Activated CD4-positive, alpha-beta T cell treated with anti-CD3 and anti-CD28 coated beads, Interleukin-2, Interleukin-6, amounts not matched to agents 100 ng/mL and 50 ng/mL, durations not matched to agents 16 hours and 8 hours (primary cell): Measurements from ENCODE around the gene CPSF3.
"Not testable (repeated sequence)": the region's sequence is repeated elsewhere in the genome, so short reads cannot be mapped to it uniquely, and the experiment has no call there.

Experiments
- DNase-seq: peaks from one replicate; pipeline ENCODE4 v3.0.0-alpha.2; 2020

Gene CPSF3

DNA sequence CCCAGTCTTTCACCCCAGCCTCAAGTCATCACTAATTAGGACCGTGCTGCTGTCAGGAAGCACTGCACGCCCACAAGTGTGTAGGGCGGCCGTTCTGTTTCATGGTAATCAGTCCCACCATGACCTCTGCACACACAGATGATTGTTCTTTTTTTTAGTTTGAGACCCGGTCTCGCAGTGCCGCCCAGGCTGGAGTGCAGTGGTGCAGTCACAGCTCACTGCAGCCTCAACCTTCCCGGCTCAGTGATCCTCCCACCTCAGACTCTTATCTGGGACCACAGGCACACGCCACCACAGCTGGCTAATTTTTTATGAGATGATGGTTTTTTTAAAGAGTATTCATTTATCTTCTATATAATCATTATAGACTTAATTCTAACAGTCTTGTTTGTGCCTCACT, 49.1 kb downstream of the CPSF3 start:
- no peak for DNase-seq

DNA sequence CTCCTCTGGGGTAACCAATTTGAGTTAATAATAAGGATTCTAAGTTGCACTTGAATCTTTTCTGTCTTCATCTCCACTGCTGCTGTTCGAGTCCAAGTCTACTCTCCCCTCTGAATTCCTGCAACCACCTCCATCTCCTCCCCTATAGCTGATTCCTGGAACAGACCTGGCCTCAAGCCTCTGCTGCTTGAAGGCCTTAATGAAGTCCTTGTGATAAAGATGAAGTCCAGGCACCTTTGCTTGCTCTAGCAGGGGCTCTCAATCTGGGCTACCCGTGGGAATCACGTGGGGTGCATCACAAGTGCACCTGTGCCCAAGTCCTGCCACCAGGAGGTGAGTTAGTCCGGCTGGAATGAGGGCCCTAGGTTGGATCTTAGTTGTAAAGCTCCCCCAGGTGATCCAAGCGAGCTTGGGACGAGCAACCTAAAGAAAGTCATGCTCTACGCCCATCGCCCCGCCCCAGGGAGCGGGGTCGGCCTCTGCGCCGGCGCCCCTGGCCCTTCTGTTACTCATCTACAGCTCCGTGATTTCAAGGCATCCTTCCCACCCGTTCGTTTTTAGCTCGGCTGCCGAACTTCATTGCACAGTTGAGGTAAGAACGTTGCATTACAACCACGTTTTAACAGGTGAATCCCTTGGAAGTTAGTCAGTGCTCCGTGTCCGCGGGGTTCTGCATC, 50.0 kb downstream of the CPSF3 start:
- no peak for DNase-seq

DNA sequence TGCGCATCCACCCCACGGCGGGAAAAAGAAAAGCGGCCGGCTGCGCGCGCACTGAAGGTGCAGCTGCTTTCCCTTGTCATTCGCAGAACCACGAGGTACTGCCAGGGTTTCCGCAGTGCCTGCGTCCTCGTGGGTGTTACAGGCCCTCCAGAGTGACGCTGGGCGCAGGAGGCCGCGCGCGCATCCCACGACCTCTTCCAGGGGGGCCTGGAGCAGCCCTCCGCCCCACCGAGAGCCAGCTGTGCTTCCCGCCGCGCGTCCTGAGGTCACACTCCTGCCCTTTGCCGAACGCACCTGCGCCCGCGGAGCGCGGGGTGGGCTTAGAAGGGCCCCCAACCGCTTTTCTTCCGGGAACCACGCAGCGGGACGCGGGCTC, 50.5 kb downstream of the CPSF3 start:
- DNase-seq: peak; percentile 64

DNA sequence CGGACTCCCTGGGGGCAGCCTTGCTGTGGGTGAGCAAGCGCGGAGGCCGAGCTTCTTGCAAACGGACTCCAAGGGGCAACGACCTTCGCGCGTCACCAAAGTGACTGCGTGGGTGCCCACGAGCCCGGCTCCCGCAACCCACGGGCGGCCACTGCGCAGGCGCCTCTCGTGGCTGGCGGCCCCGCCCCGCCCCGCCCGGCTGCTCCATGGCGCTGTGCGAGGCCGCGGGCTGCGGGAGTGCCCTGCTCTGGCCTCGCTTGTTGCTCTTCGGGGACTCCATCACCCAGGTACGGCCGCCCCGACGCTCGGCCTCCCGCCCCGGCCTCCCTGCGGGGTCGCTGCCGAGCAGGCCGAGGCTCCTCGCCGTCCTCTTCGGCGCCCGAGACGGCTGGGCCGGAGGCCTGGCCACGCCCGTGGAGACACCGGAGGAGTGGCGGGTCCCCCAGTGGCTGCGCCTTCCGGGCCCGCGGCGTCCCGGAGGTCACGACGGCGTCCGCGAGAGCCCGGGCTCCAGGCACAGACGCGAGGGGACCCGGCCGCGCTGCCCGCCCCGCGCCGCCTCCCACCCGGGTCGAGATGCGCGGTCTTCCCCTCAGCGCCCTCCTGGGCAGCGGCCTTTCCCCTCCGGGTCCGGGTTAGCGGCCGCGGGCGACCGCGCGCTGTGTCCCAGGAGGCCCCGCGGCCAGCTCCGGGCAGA, 51.1 kb downstream of the CPSF3 start, which contains the start of gene IAH1:
TSS of gene IAH1 (plus strand) at position 191 of the 697 bp plus-strand sequence. CDS start at position 207, 16 bp downstream.
- DNase-seq: peak; percentile 73

DNA sequence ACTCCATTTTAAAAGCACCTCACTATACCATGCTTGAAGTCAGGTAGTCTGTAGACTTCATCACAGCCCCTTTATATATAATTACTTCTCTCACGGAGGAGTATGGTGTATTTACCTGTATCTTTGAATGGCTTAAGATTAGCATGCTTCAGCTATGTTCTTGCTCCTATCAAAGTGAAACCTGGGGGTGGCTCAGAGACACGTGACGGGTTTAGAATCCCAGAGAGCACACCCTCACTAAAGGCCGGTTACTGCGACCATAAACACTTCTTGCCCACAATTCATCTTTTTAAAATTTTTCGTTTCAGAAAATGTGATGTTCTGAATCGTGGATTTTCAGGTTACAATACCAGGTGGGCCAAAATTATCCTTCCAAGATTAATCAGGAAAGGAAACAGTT, 54.5 kb downstream of the CPSF3 start:
- DNase-seq: peak; percentile 10

DNA sequence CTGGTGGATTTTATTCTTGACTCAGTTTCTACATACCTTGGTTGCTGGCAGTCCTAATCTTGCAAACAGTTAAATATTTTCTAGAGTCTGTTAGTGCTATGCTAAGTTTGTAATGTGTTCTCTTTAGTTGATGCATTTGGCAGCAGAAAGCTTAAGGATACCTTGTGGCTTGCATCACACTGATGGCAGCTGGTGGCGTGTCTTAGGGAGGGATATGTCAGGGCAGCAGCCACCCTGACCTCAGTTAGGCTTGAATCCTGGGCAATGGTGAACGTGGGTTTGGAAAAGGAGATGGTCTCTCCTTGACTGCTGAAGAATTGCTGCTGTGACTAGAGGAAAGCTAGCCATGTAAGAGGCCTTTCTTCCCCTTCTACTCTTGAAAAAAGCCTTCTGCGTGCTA, 55.1 kb downstream of the CPSF3 start:
- no peak for DNase-seq

DNA sequence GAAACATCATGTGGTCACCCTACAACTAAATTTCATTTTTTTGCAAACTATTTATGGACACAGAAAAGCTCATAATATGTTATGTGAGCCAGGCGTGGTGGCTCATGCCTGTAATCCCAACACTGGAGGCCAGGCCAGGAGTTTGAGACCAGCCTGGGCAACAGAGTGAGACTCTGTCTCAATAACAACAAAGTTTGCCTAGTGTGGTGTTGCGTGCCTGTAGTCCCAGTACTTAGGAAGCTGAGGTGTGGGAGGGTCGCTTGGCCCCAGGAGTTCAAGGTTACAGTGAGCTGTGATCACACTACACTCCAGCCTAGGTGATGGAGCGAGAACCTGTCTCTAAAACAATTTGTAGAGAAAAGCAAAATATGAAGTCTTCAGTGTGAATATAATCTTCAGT, 56.7 kb downstream of the CPSF3 start:
- no peak for DNase-seq

DNA sequence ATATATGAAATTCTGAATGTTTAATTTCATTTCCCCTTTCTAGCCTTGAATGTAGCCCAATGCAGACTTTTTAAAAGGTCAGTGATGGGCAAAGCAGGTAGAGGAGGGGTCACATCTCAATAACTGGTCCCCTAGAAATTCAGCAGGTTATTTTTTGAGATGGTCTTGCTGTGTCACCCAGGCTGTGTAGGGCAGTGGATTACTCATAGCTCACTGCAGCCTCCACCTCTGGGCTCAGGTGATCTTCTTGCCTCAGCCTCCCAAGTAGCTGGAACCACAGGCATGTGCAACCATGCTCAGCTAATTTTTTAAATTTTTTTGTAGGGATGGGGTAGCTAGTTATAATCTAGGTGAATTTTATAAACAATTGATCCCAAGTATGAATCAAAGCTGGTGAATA, 59.7 kb downstream of the CPSF3 start:
- DNase-seq: no peak

DNA sequence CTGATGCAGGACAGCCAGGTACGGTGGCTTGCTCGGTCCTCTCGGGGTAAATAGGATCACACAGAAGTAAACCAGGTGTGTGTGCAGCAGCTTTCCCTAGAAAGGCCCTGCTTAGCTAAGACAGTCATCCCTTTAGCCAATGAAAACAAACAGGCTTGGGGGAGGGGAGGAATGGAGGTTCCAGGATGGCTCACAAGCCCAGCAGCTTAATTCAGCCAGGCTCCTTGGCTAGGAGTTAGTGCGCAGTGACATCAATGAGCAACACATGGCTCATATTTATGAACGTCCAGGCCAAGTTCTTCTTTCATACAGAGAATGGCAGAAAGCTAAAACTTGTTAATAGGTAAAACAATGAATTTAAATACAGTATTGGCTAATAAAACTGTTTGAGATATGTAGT, 61.1 kb downstream of the CPSF3 start:
- no peak for DNase-seq

DNA sequence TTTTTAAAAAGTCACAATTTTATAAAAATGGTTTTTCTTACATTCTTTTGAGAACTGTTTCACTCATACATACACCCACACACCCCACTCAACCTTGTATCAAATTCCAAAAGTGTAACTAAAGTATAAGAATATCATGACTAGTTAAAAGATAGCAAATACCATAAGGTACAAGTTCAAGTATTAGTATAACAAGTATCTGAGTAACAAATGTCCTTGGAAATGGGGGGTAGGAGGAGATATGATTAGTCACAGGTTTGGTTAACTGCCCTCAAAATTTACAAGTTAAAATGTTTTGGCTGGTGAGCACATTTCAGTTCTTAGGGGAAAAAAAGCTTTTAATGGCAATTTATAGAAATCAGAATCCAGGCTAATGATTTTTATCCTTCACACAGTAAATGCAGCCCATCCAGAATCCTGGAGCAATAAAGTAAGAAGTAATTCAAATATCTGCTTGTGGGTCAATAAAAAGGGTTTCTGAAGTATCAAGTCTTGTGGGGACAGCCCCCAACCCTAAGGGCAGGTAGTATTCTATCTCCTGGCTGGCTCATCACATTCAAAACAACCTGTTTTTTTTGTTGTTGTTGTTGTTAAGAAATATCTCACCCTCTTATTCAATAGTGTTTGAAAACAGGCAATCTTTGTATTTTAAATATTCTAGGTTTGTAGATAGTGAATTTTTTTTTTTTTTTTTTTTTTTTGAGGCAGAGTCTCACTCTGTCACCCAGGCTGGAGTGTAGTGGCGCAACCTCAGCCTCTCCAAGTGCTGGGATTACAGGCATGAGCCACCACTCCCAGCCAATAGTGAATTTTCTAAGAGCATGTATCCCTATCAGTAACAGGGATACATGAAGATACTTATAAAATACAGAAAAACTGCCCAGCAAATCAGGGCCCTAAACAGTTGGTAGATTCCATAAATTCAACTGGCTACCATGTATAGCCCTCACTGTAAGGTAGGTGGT, 65.4 kb downstream of the CPSF3 start:
- no peak for DNase-seq

DNA sequence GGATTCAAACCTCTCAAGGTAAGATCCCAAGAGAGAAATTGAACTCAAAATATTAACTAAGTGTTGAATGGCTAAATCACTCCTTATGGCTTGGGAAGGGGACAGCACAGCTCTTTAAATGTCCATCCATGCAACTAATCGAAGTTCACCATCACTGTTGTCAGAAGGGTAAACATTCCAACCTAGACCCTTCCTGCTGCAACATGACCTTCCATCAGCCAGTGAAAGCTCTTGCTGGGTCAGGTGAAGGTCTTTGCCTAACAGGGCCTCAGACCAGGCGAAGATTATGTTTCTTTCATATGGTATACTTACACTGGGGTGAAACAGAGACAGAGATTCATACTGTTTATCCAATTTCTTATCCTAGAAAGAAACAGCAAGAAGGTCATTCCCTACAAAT, 67.3 kb downstream of the CPSF3 start:
- DNase-seq: no peak

DNA sequence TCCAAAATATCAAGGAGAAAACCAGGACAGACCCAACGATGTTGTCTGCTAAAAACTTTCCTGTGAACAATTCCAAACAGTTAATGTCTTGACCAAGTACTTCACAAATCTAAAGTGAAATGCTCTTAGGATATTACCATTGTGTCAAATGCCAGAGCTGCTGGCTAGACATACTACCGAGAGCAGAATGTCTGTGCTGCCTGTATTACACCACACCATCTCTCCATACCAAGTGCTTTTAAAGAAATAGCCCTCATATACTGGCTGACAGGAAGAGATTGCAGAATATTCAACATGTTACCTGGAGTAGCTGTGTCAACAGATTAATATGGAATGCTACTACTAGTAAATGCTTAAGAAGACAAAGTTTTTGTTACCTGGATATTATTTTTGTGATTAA, 69.5 kb downstream of the CPSF3 start:
- DNase-seq: no peak

DNA sequence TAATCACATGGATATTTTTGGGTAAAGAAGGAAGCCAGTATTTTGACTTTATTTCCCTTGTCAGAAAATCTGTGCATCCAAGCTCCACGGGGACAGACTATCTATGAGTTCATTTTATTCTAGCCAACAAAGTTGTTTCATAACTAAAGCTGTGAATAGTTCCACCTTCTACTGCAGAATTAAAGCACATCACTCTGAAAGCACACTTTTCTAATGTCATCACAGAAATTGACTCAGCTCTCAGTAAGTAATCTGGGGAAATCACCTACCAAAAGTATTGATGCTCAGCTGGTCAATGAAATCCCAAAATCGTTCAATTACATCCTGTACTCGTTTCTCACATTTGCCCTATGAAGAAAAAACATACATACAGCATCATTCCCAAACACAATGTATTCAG, 70.0 kb downstream of the CPSF3 start:
- DNase-seq: peak; percentile 14

DNA sequence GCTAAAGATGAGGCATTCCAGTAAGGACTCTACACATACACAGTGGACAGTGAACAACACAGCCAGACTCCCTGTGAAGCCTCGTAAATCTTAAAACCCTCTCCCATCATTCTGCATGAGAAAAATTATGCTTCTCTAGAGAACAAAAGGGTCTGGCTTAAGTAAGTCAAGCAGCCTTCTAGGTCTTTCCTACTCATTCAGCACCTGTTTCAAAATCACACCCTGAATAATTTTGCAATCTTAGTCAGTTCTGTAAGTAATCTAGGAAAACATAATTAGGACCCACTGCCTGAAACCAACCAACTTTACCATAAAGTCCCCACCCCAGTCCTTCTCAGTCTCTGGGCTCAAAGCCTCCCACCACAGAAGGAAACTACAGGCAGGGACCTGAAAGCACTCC, 70.6 kb downstream of the CPSF3 start:
- DNase-seq: peak; percentile 25

DNA sequence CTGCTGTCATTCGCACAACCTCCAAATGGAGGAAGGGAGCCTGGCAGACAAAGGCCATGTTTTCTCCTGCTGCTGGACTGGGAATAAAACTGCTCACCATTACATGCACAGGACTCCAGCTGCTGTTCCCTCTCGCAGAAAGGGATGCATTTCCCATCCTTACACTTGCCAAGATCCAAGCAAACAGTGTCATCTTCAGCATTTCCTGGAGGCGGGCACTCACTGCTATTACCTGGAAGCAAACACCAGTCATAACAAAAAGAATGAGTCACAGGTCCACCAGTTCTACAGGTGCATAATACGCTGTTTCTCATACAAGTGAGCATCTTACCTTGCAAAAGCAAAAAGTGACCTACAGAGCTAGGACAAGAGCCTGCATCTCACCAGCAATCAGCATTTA, 73.6 kb downstream of the CPSF3 start:
- peak; percentile 35 for DNase-seq

DNA sequence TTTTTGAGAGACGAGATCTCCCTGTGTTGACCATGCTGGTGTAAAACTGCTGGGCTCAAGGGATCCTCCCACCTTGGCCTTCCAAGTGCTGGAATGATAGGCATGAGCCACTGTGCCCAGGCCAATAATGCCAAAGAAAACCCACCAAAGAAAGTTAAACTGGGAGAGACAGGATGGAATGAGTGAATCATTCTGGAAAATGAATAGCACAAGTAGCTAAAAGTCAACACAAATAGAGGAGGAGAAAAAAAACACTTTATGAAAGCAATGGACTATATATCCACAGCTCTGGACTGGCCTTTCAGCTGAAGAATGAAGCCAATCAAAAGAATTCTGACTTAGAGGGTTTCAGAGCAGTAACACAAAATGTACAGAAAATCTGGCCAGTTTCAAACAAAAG, 74.8 kb downstream of the CPSF3 start:
- no peak for DNase-seq

DNA sequence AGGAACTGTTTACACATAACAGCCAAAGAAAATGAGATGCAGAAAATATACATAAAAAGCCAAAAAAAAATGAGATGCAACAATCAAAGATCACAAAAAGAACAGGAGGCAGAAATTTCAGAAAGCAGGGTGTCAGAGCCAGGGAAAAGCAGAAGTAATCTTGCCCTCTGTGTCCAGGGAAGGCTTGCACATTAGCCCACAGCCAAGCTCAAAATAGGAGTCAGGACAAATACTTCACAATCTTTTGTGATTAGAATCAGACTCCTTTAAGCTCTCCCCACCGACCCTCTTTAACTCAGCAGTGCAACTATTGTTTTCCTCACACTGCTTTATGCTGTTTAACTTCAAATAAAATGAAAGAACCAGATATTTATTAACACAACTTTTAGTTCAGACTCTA, 85.5 kb downstream of the CPSF3 start:
- DNase-seq: no peak

DNA sequence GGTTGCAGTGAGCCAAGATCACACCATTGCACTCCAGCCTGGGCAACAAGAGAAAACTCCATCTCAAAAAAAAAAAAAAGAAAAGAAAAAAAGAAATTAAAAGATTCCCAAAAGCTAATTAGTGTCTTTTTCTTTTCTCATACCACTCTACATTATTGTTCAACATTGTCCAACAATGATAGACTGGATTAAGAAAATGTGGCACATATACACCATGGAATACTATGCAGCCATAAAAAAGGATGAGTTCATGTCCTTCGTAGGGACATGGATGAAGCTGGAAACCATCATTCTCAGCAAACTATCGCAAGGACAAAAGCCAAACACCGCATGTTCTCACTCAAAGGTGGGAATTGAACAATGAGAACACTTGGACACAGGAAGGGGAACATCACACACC, 90.5 kb downstream of the CPSF3 start:
- DNase-seq: not testable (repeated sequence)

DNA sequence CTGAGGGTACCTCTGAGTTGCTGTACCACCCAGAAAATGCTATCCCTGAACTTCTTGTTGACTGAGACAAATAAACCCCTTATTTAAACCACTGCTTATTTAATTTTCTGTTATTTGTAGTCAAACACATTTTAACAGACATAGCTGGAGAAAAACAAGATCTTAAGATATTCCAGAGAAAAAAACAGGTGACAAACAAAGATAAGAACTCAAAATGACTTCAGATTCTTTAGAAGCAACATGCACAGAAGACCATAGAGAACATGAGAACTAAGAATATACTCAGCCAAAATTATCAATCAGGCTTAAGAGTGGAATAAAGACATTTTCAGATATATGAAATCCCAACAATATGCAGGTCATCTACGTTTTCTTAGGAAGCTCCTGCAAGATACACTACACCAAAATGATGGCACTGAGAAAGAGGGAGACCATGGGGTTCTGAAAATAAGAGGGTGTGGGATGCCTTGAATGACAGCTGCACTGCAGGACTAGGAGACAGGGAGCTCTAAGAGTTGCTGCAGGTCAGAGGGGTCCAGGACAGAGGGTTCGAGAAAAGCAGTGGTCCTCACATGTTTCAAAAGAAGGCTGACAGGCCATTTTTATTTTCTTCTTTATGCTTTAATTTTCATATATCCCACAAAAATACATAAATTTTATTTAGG, 93.8 kb downstream of the CPSF3 start:
- DNase-seq: no peak

DNA sequence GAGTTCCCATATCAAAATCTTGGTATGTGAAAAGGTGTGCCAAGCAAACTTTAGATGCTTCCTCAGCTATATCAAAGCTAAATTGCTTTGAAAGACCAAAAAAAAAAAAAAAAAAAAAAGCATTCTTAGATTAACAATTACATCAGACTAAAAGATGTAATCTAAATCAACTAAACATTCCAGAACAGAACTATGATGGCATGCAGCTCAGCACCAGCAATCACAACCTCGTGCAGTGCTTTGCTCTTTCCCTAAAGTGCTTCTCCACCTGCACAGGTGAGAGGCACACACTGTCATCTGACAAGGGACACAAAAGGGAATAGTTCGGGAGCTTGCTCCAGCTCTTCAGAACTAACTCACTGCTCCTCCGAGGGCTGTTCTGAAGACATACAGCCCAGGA, 94.7 kb downstream of the CPSF3 start:
- DNase-seq: no peak

DNA sequence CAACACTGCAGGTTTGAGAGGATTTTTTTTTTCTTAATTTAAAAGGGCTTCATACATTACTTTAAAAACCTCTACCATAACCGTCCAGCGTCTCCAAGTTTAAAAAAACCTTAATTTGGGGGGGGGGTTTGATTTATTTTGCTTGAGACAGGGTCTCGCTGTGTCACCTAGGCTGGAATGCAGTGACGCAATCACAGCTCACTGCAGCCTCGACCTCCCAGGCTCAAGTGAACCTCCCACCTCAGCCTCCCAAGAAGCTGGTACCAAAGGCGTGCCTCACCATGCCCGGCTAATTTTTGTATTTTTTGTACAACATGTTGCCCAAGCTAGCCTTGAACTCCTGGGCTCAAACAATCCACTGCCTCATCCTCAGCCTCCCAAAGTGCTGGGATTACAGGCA, 95.3 kb downstream of the CPSF3 start:
- no peak for DNase-seq

DNA sequence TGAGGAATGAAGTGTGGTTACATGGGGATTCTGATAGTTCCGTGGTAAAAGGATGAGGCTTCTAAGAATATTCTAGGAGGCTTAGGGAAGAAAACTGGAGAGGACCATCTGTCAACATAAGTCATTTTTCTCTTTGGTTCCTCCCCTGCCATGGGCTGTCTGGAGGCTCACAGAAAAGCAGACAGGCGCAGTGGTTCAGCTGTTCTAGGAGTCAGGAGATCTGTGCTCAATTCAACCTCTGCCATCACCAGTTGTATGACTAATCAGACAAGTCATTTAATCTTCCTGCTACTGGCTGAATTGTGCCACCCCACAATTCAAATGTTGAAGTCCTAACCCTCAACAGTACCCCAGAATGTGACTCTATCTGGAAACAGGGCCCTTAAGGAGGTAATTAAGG, 95.8 kb downstream of the CPSF3 start:
- peak; percentile 9 for DNase-seq
